GM21528 (cell line): Measurements from ENCODE around the gene PLEKHG7.

ENCODE experiments used
- ATAC-seq: cut with Tn5 transposase; IDR thresholded peaks from one replicate; pipeline ENCODE4 v1.9.1; 2021; ENCODE audit warnings: mild to moderate bottlenecking, moderate library complexity; ENCODE audit not compliant: unreplicated experiment, low FRiP score

PLEKHG7 gene

DNA sequence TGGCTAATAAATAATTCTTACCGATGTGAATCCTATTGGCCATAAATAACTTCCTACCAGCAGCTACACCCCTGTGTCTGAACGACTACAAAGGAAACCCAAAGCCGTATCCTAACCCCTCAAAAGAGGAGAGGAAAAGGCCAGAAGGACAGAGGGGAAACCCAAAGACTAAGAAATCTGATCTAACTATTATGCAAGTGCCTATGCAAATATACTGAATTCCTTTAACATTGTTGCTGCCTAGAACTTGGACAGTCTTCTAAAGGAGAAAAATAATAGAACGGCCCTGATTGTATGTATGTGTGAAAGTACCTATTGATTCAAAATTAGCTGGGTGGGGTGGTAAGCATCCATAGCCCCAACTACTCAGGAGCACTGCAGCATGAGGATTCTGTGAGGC, 997 bp downstream of the PLEKHG7 start:
- no peak for ATAC-seq

DNA sequence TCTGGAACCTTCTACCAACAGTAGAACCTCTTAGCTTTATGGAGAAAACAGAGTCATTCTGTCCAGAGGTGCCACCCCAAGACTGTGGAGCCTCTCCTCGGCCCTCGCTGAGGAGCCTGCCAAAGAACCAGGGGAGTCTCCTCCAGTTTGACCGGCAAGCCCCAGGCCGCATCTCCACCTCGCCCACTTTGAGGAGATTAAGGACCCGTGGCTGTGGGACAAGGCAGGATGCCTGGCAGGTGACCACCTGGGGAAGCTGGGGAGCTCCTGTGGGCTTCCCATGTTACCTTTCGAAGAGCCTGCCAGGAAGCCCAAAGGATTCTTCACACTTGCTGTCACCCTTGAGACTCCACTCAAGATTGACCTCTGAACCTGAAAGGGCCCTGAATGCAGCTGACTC, 3.8 kb downstream of the PLEKHG7 start:
- ATAC-seq, result no peak

DNA sequence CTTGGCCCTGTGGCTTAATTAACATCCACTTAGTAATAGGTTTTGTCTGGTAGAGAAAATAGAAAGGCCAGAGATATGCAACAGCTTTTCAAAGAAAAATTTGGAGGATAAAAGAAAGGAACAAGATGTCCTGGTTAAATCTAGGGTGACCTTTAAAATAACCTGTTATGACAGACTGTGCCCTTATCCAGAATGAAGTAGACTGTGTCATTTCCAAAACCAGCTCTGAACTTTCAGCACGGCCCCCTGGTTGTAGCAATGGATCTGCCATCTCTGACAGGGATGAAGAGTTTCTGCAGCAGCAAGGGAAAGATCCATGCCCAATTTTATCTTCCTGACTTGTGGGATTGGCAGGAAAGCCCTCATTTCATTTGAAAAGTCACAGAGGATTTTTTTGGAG, 5.1 kb downstream of the PLEKHG7 start:
- no peak for ATAC-seq

DNA sequence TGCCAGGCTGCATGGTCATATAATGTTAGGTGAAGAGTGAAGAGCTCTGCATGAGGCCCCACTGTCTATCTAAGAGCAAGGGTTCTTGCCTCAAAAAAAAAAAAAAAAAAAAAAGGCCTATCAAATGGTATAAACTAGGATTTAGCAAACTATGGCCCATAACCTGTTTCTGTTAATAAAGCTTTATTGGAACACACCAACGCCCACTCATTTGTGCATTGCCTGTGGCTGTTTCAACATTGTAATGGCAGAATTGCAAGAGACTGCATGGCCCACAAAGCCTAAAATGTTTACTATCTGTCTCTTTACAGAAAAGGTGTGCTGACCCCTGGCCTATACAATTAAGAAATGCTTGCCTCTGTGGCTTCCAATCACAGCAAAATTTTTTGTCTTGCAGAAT, 12.8 kb downstream of the PLEKHG7 start:
- no peak for ATAC-seq

DNA sequence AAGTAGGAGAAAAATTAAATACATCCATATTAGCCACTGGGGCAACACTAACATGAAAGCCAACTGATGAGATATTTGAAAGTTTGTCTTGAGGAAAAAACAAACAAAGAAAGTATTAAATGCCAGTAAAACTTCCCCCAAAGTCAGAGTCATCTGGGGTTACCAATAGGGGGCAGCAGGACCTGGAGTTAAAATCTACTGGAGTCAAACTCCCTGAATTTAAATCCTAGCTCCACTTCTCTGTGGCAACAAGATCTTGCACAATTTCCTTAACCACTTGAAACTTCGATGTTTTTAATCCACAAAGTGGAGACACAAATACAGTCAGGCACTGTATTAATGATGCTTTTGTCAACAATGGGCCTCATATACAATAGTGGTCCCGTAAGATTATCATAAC, 14.4 kb downstream of the PLEKHG7 start:
- no peak for ATAC-seq

DNA sequence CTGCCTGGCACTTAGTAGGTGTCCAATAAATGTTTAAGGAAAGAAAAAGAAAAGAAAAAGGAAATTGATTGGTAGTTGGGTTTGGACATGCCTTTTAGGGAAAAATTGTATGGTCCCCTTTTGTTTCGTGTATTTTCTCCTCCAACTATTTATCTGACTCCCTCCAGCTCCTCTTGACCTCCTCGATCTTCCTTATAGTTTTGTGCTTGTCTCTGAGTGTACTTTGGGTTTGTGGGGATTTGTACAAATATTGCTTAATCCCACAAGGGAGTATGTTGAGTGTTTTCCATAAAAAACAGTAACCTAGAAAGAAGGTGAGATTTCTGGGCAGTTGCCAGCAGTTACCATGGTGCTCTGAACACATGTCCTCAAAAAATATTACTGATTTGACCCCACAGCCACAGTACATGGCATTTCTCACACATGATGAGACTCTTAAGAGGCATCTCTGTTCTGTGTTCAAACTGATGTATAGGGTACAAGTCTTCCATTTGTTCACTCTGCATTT, 15.7 kb downstream of the PLEKHG7 start:
- ATAC-seq, result no peak

DNA sequence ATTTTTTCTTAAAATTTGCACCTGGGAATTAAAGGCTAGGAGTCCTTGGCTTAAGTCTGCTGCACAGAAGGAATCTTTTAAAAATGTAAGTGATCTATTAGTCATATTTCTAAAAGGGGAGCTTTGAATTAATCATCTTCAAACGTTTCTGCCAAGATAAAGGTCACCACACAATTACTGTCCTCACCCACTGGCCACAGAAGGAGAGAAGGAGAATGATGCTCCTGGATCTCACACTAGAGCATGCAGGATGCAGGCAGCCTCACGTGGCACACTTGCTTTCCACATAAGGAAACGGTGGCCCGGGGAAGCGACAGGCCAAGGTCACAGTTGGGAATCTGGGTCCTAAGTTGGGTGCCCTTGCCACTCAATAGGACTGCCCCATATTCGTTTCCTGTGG, 16.9 kb downstream of the PLEKHG7 start:
- ATAC-seq, result no peak

DNA sequence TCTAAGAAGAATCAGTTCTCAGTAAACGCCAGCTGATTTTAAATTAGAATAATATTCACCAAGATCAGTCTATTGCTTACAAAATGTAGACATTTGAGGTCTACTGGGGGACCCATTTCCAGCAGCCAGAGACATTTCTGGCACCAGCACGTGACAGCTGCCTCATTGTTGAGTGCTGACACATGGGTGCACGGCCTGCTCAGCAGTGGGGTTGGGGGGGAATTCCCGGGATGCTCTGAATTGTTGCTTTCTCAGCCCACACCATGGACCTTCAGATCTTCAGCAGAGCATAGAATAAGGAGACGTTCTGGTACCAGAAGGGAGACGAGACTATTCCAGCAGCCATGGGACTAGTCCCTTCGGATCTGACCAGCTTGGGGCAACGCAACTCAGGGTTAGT, 18.3 kb downstream of the PLEKHG7 start:
- no peak for ATAC-seq

DNA sequence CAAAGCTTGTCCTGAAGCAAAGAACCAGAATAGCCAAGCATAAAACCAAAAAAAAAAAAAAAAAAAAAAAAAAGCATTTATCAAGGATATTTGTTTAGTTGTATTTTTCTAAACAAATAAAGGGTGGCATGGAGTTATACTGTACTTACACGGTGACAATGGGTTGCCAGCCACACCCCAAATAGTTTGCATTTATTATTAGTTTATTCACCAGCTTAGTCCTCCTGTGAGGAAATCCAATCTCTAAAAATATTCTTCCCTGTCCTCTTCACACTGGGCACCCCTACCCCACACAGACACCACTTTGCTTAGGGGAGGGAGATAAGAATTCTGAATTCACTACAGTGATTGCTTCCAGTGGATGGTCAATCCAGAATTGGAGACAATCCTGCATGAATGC, 18.9 kb downstream of the PLEKHG7 start:
- ATAC-seq, result no peak

DNA sequence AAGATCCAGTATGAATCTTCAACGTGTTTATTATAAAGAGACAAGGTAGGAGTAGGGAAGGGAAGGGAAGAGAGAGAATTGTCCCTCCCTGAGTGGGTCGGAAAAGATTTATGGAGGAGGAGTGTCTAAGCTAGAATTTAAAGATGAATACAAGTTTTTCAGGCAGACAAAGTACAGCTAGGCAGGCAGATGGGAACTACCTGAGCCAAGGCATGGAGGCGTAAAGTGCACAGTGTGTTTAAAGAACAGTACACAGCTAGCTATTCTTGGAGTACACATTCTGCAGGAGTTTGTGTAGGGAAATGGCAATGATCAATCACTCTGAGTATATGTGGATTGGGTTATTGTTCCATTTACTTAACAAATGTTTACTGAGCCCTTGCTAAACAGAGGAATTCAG, 20.1 kb downstream of the PLEKHG7 start:
- ATAC-seq, result no peak

DNA sequence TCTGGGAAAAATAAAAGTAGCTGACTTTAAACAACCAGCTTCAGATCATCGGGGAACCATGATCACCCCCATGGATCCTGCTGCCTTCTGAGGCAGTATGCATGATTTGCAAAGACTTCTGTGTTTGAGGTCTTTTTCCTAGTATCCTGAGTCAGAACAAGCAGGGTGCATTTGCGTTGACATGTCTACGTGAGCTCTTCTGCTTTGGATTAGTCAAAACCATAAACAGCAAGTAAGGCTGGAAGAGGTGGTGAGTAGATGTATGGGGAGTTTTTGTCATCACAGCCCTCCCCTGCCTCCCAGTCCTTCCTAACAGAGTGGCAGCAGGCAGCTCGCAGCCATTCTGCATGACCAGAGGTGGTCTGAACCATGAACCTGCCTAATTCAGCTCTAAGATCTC, 24.1 kb downstream of the PLEKHG7 start:
- ATAC-seq, result no peak

DNA sequence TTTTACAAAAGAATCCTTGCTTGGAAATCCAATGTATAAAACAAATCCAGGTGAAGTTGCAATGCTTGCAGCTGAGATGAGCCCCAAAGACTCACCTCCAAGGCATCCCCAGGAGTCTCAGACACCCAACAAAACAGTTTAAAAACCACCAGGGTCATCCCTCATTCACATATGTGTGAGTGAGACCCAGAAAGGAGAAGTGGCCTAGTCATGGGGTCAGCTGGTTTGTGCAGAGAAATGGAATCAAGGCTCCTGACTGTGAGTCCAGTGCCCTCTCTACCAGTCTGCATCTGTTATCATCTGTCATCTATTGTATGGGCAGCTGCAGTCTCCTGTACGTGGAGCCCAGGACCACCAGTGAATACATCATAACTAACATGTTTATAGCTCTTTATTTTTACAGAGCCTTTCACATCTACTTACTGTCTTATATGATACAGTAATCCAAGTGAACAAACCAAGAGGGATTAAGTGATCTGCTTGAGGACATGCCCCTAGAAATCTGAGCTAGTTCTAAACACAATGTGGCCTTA, 27.1 kb downstream of the PLEKHG7 start:
- no peak for ATAC-seq

DNA sequence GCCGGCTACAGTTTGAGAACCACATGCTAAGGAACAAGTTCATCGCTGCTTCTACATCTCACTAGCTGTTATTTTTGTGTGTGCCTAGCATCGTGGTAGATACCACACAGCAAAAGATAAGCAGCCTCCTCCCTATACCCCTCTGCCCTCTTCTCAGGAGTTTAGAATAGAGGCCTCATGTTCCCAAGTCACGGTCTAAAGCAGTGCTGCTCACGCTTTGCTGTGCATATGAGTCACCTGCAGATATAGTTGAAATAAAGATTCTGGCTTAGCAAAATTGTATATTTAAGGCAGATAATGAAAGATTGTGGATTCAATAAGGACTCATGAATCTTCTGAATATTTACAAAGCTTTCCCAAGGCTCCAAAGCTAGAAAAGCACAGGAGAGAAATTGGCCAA, 28.0 kb downstream of the PLEKHG7 start:
- ATAC-seq, result no peak

DNA sequence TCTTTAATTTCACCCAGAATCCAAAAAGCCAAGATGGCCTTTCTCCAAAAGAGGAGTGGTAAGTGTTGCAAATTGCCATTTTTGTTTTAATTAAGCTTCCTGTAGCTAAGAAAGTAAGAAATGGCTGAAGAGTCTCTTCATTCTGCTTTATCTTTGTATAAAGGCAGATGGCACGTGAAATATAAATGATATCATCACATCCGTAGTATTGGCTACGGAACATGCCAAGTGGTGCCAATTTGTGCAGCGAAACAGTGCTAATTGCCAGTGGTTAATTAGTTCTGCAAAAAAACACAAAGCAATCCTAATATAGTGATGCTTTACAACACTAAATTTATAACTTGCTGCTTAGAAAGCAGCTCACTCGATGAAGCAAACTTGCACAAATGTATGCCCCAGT, 29.4 kb downstream of the PLEKHG7 start:
- no peak for ATAC-seq

DNA sequence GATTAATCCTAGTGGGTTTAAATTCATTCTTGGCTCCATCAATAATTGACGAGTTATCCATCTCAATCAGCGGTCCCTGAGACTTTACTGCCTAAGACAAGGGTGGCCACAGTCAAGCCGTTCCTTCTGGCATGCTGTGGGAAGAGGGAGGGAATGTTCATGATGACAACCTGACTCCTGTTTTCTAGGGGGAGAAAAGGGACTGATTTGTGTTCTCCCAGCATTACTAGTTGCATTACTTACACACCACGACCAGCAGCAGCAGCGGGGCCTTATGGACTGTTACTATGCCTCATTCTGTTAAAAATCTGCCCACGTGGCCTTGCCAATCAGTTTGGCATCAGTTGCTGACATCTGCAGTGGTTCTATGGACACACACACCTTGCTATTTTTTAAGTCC, 29.9 kb downstream of the PLEKHG7 start:
- ATAC-seq, result no peak

DNA sequence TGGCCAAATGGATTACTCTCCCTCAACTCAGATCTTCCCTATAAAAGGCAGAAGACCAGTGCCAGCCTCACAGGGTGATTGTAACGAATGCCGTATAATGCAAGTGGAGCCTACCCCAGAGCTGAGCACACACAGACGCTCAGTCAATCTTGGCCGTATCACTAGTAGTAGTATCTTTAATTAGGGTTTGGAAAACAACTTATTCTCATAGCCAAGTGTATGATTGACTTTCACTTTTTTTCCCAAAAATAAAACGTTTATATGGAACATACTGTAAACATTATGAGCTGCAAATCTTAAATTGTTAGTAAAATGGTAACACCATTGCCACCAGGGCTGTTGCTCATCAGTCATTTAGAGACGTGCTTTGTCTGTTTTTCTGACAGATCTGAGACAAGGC, 30.4 kb downstream of the PLEKHG7 start:
- ATAC-seq, result no peak

DNA sequence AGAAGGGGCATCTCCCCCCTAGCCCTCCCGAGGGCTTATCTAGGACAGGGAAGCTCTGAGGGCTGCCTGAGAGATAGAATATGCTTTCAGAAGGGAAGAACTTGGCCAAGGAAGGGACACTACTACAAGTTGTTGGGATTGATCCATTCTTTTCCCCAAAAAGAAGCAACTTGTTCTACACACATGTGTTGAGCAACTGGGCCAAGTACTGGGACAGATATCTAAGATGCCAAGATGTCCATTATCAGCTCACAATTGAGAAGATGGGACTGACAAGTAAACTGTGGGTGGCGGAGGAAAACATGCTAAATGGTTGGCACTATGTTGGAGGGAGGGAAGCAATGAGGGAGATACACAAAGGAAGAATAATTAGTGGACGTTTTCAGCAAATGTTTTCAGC, 30.9 kb downstream of the PLEKHG7 start:
- ATAC-seq, result no peak

DNA sequence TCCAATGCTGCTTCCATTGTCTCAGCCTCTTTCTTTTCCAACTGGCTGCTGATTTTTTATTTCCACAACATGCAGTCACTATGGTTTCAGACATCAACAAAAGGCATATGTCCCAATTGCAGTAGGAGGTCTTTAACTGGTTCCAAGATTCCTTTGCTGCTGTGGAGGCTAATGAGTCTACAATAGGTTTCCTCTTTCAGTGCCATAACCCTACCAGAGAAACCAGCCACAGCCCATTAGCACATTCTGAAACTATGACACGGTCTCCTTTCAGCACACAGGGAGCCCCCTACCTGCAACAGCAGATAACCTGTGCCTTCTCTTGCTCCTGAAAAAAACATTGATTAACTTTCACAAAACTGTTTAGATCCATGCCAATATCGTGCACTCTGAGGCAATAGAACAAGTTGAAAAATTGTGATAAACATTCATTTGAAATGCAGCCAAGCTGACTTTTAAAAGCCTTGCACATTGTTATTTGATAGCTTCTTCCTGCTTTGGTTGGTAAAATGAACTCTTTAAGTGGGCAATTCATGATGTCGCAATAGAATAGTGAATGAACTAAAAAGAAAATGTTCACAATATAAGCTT, 32.4 kb downstream of the PLEKHG7 start:
- no peak for ATAC-seq

DNA sequence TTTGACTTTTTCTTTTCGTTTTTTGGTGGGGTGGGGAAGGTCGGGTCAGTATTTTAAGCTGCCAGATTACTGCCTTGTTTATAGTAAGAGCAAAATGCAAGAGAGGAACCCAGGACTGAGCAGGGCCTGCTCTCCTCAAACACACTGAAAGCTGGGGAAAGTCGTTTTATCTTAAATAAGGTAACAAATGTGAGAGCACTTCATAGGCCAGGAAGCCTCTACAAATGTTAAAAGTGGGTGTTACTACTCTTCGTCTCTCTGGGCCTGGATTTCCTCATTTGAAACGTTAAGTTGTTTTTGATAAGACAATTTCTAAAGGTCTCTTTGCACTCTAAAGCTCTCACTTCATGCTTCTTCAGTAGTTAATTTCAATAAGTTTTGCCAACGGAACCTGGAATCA, 33.8 kb downstream of the PLEKHG7 start:
- ATAC-seq, result no peak

DNA sequence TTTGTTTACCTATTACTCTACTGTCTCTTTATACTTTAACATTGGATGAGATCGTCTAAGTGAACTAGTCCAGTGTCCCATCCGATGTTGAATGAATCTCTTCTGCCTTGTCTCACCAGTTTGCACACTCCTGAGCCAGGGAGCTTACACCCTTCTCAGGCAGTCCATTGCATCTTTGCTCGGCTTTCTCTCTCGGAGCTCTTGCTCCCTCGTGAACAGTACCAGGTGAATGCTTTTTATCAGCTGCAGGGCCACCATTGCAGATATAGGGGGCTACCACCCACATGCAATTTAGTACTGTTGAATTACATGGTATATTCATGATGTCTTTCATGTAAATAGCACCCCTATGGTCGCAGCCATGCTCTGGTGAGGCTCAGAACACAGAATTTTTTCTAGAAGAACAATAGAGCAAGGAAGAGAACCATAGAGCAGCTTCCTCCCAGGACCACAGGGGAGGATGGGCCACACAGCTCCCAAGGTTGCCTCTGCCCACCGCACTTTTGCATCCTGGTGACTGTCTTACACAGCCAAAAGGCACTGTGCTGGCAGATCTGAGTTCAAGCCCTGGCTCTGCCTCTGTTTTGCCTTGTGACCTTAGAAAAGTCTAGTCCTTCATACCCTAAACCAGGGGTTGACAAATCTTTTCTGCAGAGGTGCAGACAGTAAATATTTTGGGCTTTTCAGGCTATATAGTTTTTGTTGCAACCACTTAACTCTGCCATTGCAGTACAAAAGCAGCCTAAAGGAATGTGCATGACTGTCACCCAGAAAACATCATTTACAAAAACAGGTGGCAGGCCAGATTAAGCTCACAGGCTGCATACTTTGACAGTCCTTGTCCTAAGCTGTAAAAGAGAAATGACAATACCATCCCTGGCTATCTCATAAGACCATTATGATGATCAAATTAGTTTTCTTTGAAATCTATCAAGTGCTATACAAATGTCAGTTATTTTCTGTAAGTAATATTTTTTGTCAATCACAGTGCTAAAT, 35.4 kb downstream of the PLEKHG7 start:
- ATAC-seq, result no peak

DNA sequence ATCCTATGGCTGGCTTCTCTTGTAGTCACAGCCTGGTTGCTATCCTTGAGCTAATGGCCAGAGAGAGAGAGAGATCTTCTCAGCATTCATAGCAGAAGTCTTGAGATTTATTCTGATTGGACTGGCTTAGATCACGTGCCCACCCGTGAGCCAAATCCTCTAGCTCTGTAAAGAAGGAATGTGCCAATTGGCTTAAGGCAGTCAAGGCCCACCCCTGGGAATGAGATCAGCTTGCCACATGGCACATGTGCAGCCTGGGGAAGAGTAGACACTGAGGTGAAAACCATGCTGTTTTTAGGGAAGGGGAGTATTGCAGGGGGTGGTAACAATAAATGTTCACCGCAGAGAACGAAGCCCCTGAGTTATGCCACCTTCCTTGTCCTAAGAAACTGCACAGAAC, 36.3 kb downstream of the PLEKHG7 start:
- no peak for ATAC-seq

DNA sequence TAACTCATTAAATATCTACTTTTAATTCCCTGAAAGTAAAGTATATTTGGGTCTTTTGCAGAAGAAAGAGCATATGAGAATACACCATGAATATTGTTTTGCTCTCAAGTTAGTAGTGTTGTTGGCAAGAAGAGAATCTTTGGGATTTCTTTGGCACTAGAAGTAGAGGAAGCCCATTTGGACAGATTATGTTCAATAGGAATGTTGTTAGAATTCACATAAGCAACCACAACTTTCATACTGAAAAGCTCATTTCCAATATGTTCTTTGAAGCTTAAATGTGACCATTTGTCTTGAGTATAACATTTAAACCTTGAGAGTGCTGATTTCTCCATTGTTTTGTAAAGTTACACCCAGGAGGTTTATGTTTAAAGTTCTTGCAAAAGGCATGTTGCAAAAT, 37.6 kb downstream of the PLEKHG7 start:
- no peak for ATAC-seq
